Glutamatergic neuron (in vitro differentiated cells): ENCODE measurements around the gene KCNAB2. TPM values are rescaled to one million over a fixed set of nuclear protein-coding genes. Genes with fewer than 3 reads are reported as not detected.
A peak's percentile ranks its signal among the peaks of the same experiment; 100 is the strongest.

Experiments used
- DNase-seq: peaks from one replicate; pipeline ENCODE4 v3.0.0; 2022
- H3K27ac Mint-ChIP-seq: one replicate; pipeline ENCODE4 v1.8.0; 2020; ENCODE audit warnings: mild to moderate bottlenecking, mixed read lengths, inconsistent platforms; ENCODE audit not compliant: unreplicated experiment
- H3K27me3 Mint-ChIP-seq: one replicate; pipeline ENCODE4 v1.8.0; 2020; ENCODE audit warnings: mild to moderate bottlenecking, moderate library complexity, mixed read lengths, inconsistent platforms; ENCODE audit not compliant: unreplicated experiment
- H3K36me3 Mint-ChIP-seq: one replicate; pipeline ENCODE4 v1.8.0; 2020; ENCODE audit warnings: mild to moderate bottlenecking, mixed read lengths, inconsistent platforms; ENCODE audit not compliant: unreplicated experiment
- H3K4me1 Mint-ChIP-seq: one replicate; pipeline ENCODE4 v1.8.0; 2020; ENCODE audit warnings: mild to moderate bottlenecking, low read depth, mixed read lengths, inconsistent platforms; ENCODE audit not compliant: unreplicated experiment
- H3K4me3 Mint-ChIP-seq: one replicate; pipeline ENCODE4 v1.8.0; 2020; ENCODE audit warnings: mild to moderate bottlenecking, mixed read lengths, inconsistent platforms; ENCODE audit not compliant: unreplicated experiment
- H3K9me3 Mint-ChIP-seq: one replicate; pipeline ENCODE4 v1.8.0; 2020; ENCODE audit warnings: mild to moderate bottlenecking, moderate library complexity, mixed read lengths, inconsistent platforms; ENCODE audit not compliant: unreplicated experiment
- total RNA-seq: library from RNA; stranded (reverse); fragmentation: NEBNext Ultra II Directional; extraction: Animal tissue kit (Norgen Biotek cat#: 25700); gene quantifications from one replicate; pipeline ENCODE4 v1.2.1, GENCODE V29; 2021; ENCODE audit not compliant: unreplicated experiment
- TF ChIP-seq, protein P1 (sequence below): fragments of 200-600 bp; sonication (generic); IDR thresholded peaks from one replicate; pipeline ENCODE4 v1.5.0; 2021; ENCODE audit not compliant: partially characterized antibody, unreplicated experiment

Gene KCNAB2
- total RNA-seq, 1 donor from 2014 or later = 20.4 TPM

DNA sequence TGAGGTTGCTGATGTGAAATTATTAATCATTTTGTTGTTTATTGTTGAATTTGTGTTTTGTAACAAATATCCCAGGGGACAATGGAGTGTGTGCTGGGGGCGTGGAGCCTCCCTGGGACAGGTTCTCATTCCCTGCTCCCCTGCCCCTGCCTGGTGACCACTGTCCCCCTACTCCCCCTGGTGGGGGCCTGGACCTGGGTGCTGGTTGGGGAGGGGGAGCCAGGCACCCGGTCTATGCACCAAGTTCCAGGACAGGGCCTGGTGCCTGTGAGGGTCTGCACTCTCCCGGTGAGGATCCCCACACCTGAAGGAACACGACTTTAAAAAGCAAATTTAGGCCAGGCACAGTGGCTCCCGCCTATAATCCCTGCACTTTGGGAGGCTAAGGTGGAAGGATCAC lies 92.1 kb downstream of the KCNAB2 start:
- Mint-ChIP-seq H3K4me3 (no peak overlapping the region), H3K27me3 (peaks cover 3% of the 10 kb centered on the region), H3K36me3 (peaks cover 4% of the 10 kb centered on the region), H3K9me3 (peaks cover 3% of the 10 kb centered on the region), H3K27ac (no peak overlapping the region), H3K4me1 (no peaks in the 10 kb centered on the region)
- peak; percentile 16 for DNase-seq
- TF ChIP-seq, protein P1, sequence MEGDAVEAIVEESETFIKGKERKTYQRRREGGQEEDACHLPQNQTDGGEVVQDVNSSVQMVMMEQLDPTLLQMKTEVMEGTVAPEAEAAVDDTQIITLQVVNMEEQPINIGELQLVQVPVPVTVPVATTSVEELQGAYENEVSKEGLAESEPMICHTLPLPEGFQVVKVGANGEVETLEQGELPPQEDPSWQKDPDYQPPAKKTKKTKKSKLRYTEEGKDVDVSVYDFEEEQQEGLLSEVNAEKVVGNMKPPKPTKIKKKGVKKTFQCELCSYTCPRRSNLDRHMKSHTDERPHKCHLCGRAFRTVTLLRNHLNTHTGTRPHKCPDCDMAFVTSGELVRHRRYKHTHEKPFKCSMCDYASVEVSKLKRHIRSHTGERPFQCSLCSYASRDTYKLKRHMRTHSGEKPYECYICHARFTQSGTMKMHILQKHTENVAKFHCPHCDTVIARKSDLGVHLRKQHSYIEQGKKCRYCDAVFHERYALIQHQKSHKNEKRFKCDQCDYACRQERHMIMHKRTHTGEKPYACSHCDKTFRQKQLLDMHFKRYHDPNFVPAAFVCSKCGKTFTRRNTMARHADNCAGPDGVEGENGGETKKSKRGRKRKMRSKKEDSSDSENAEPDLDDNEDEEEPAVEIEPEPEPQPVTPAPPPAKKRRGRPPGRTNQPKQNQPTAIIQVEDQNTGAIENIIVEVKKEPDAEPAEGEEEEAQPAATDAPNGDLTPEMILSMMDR = no peak

DNA sequence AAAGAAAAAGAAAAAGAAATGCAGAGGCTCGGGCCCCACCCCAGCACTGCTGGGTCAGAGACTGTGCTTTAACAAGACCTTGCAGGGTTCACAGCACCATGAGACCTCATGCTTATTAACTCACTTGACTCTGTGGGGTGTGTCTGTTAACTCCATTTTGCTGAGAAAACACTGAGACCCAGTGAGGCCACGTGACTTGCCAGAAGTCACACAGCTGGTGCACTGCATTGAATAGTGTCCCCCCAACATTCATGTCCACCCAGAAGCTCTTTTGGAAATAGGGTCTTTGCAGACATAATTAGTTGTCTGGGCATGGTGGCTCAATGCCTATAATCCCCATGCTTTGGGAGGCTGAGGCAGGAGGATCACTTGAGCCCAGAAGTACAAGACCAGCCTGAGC lies 94.7 kb downstream of the KCNAB2 start:
- no peaks in the 10 kb centered on the region for H3K36me3 Mint-ChIP-seq
- TF ChIP-seq, protein P1 = no peak
- no peak overlapping the region for H3K27ac Mint-ChIP-seq
- H3K4me3 Mint-ChIP-seq = no peak overlapping the region
- H3K9me3 Mint-ChIP-seq = peaks cover 7% of the 10 kb centered on the region
- no peak for DNase-seq
- H3K4me1 Mint-ChIP-seq = peaks cover 8% of the 10 kb centered on the region
- peaks cover 9% of the 10 kb centered on the region for H3K27me3 Mint-ChIP-seq

DNA sequence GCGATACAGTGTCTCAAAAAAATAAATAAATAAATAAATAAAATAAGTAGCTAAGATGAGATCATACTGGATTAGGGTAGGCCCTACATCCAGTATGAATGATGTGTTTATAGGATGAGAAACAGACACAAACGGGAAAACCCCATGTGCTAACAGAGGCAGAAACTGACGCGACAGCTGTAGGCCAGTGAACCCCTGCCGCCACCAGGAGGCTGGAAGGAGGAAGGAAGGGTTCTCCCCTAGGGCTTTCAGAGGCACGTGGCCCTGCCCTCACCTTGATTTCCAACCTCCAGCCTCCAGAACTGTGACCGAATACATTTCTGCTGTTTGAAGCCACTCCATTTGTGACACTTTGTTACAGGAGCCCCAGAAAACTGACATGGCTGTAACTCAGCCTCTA lies 95.9 kb downstream of the KCNAB2 start:
- TF ChIP-seq, protein P1 = no peak
- Mint-ChIP-seq H3K36me3 (no peaks in the 10 kb centered on the region), H3K4me1 (peaks cover 11% of the 10 kb centered on the region), H3K4me3 (no peak overlapping the region), H3K27ac (no peak overlapping the region), H3K27me3 (peaks cover 11% of the 10 kb centered on the region), H3K9me3 (peaks cover 9% of the 10 kb centered on the region)
- DNase-seq = peak; percentile 36

DNA sequence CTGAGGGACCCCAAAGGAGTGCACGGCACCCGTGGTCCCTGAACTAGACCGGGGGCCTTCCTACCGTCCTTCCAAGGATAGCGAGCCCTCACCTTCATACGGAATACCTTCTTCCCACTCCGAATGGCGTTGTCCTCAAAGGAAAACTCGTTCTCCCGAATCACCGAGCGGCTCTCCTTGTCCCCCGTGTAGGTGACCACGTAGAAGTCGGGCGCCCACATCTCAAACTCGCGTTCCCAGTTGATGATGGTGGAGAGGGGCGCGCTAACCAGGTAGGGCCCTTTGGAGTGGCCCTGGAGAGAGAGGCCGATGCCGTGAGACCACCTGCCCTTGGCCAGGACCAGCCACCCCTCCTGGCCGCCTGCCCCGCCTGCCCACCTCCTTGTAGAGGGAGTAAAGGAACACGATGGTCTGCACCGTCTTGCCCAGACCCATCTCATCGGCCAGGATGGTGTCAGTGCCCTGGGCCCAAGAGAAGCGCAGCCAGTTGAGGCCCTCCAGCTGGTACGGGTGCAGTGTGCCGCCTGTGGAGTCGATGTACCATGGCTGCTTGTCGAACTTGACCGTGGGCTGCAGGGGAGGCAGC lies 96.4 kb downstream of the KCNAB2 start:
- no peak overlapping the region for H3K4me3 Mint-ChIP-seq
- no peak for DNase-seq
- H3K9me3 Mint-ChIP-seq = peaks cover 10% of the 10 kb centered on the region
- TF ChIP-seq, protein P1 = no peak
- no peak overlapping the region for H3K27ac Mint-ChIP-seq
- peaks cover 11% of the 10 kb centered on the region for H3K4me1 Mint-ChIP-seq
- no peaks in the 10 kb centered on the region for H3K36me3 Mint-ChIP-seq
- peaks cover 14% of the 10 kb centered on the region for H3K27me3 Mint-ChIP-seq

DNA sequence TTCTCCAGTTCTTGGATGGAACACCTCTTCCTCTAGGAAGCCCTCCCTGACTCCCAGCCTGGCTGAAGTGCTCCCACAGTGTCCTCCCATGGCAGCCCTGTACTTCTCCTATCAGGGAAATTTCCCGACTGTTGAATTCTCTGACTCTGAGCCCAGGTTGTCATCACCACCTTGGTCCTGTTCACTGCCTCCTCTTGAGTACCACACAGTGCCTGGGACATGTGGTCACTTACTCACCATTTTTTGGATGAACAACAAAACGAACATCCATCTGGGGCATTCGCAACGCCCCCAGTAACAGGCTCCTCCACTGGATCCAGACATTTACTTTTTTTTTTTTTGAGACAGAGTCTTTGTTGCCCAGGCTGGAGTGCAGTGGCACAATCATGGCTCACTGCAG lies 97.0 kb downstream of the KCNAB2 start:
- Mint-ChIP-seq H3K4me3 (no peak overlapping the region), H3K27me3 (peaks cover 15% of the 10 kb centered on the region), H3K36me3 (no peaks in the 10 kb centered on the region), H3K27ac (no peak overlapping the region), H3K4me1 (peaks cover 11% of the 10 kb centered on the region), H3K9me3 (peaks cover 10% of the 10 kb centered on the region)
- TF ChIP-seq, protein P1 = no peak
- DNase-seq = no peak
